Endothelial cell (in vitro differentiated cells): Measurements from ENCODE around the gene SF3A1. TPM values are rescaled to one million over a fixed set of nuclear protein-coding genes. Genes with fewer than 3 reads are reported as not detected.
A peak's percentile ranks its signal among the peaks of the same experiment; 100 is the strongest.

Experiments
- DNase-seq: peaks from one replicate; pipeline ENCODE4 v3.0.0; 2021; ENCODE audit warnings: low spot score
- H3K27ac Mint-ChIP-seq: one replicate; pipeline ENCODE4 v1.8.0; 2021; ENCODE audit warnings: mixed read lengths, inconsistent platforms; ENCODE audit not compliant: unreplicated experiment
- H3K27me3 Mint-ChIP-seq: one replicate; pipeline ENCODE4 v1.8.0; 2021; ENCODE audit warnings: mild to moderate bottlenecking, moderate library complexity, mixed read lengths, inconsistent platforms; ENCODE audit not compliant: unreplicated experiment
- H3K36me3 Mint-ChIP-seq: one replicate; pipeline ENCODE4 v1.8.0; 2021; ENCODE audit warnings: mild to moderate bottlenecking, low read depth, mixed read lengths, inconsistent platforms; ENCODE audit not compliant: unreplicated experiment
- H3K4me1 Mint-ChIP-seq: one replicate; pipeline ENCODE4 v1.8.0; 2021; ENCODE audit warnings: mild to moderate bottlenecking, mixed read lengths, inconsistent platforms; ENCODE audit not compliant: unreplicated experiment
- H3K4me3 Mint-ChIP-seq: one replicate; pipeline ENCODE4 v1.8.0; 2021; ENCODE audit warnings: mild to moderate bottlenecking, mixed read lengths, inconsistent platforms; ENCODE audit not compliant: unreplicated experiment
- H3K9me3 Mint-ChIP-seq: one replicate; pipeline ENCODE4 v1.8.0; 2021; ENCODE audit warnings: mixed read lengths, inconsistent platforms; ENCODE audit not compliant: unreplicated experiment
- CTCF ChIP-seq: fragments of 200-600 bp; sonication (generic); IDR thresholded peaks from one replicate; pipeline ENCODE4 v1.5.0; 2021; ENCODE audit warnings: antibody characterized with exemption; ENCODE audit not compliant: unreplicated experiment
- total RNA-seq: library from RNA; stranded (reverse); fragmentation: NEBNext Ultra II Directional; extraction: Animal tissue kit (Norgen Biotek cat#: 25700); gene quantifications from one replicate; pipeline ENCODE4 v1.2.1, GENCODE V29; 2021; ENCODE audit not compliant: unreplicated experiment

The SF3A1 gene
- total RNA-seq, 1 donor from 2014 or later, result 139 TPM

- H3K4me1 Mint-ChIP-seq, result peaks cover 3% of the 10 kb centered on the region
- peak overlapping the region; percentile 59 for H3K4me3 Mint-ChIP-seq
- H3K36me3 Mint-ChIP-seq, result peaks cover 4% of the 10 kb centered on the region
- no peak overlapping the region for H3K27ac Mint-ChIP-seq
- peaks cover 7% of the 10 kb centered on the region for H3K27me3 Mint-ChIP-seq
- no peak for DNase-seq
- no peaks in the 10 kb centered on the region for H3K9me3 Mint-ChIP-seq
- TF ChIP-seq CTCF, result no peak
Measured at GRCh38 chr22:30385942-30386341, 29.2 kb upstream of the SF3A1 start.

GRCh38 chr22:30383061-30383460 lies 26.4 kb upstream of the SF3A1 start:
- Mint-ChIP-seq H3K27me3 (peaks cover 5% of the 10 kb centered on the region), H3K4me3 (no peak overlapping the region), H3K4me1 (peaks cover 3% of the 10 kb centered on the region), H3K27ac (no peak overlapping the region), H3K36me3 (peaks cover 9% of the 10 kb centered on the region), H3K9me3 (no peaks in the 10 kb centered on the region)
- no peak for DNase-seq
- no peak for TF ChIP-seq CTCF

GRCh38 chr22:30382340-30382739 lies 25.6 kb upstream of the SF3A1 start:
- TF ChIP-seq CTCF, result no peak
- Mint-ChIP-seq H3K9me3 (no peaks in the 10 kb centered on the region), H3K36me3 (peaks cover 11% of the 10 kb centered on the region), H3K27ac (no peak overlapping the region), H3K4me3 (no peak overlapping the region), H3K27me3 (peaks cover 5% of the 10 kb centered on the region), H3K4me1 (peaks cover 3% of the 10 kb centered on the region)
- no peak for DNase-seq

- no peaks in the 10 kb centered on the region for H3K9me3 Mint-ChIP-seq
- no peak for DNase-seq
- no peak overlapping the region for H3K4me3 Mint-ChIP-seq
- H3K27me3 Mint-ChIP-seq, result peaks cover 3% of the 10 kb centered on the region
- peaks cover 15% of the 10 kb centered on the region for H3K36me3 Mint-ChIP-seq
- H3K27ac Mint-ChIP-seq, result no peak overlapping the region
- TF ChIP-seq CTCF, result no peak
- H3K4me1 Mint-ChIP-seq, result peaks cover 2% of the 10 kb centered on the region
Measured at GRCh38 chr22:30381264-30381663, 24.6 kb upstream of the SF3A1 start.

GRCh38 chr22:30380011-30380410 lies 23.3 kb upstream of the SF3A1 start:
- no peak for TF ChIP-seq CTCF
- Mint-ChIP-seq H3K36me3 (peaks cover 15% of the 10 kb centered on the region), H3K4me3 (no peak overlapping the region), H3K9me3 (no peaks in the 10 kb centered on the region), H3K4me1 (peaks cover 3% of the 10 kb centered on the region), H3K27ac (no peak overlapping the region), H3K27me3 (peaks cover 3% of the 10 kb centered on the region)
- no peak for DNase-seq
